ENCODE measurements around the gene EVPL. TPM values are rescaled to one million over a fixed set of nuclear protein-coding genes. Genes with fewer than 3 reads are reported as not detected.

Gene EVPL
- total RNA-seq, 1 donor from 2014 or later: not detected

DNA sequence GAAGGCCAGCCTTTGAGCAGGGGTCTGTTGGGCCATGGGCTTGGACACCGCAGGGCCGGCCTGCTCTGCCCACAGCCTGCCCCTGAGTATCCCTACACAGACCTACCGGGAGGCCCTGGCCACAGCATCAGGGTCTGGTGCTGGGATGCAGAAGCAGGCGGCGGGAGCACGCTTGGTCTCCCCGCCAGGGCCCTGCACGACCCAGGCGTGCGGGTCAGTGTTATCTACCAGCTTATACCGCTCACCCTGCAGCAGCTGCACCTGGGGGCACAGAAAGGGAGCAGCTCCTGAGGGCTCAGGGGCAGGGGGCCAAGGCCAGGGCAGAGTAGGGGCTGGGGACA is 8.8 kb downstream of the EVPL start:
- Mint-ChIP-seq H3K4me3 (ENCODE audit: unreplicated experiment) (no peak overlapping the region), H3K9me3 (ENCODE audit: unreplicated experiment) (no peaks in the 10 kb centered on the region), H3K27me3 (ENCODE audit: low read depth, unreplicated experiment) (peaks cover 30% of the 10 kb centered on the region), H3K36me3 (ENCODE audit: low read depth, unreplicated experiment) (no peaks in the 10 kb centered on the region), H3K27ac (ENCODE audit: unreplicated experiment) (no peak overlapping the region), H3K4me1 (ENCODE audit: low read depth, unreplicated experiment) (peaks cover 8% of the 10 kb centered on the region)
- FAIRE-seq: no peak
- no peak for DNase-seq (ENCODE audit: low read depth)
- Histone ChIP-seq H3K9me3 (ENCODE audit: insufficient read depth, low read depth, low read length) (no peaks in the 10 kb centered on the region), H3K9ac (ENCODE audit: low read length) (no peak overlapping the region), H3K4me2 (ENCODE audit: low read length) (no peak overlapping the region), H3K27me3 (ENCODE audit: insufficient read depth, low read length) (no peaks in the 10 kb centered on the region), H3K36me3 (ENCODE audit: insufficient read depth, low read length) (no peaks in the 10 kb centered on the region), H4K20me1 (ENCODE audit: insufficient read depth, low read length) (no peaks in the 10 kb centered on the region), H2AFZ (ENCODE audit: low read depth, low read length) (no peak overlapping the region), H3K79me2 (ENCODE audit: insufficient read depth, low read length) (no peaks in the 10 kb centered on the region), H3K27ac (ENCODE audit: low read depth, low read length) (no peak overlapping the region), H3K4me1 (ENCODE audit: insufficient read depth, low read length) (peaks cover 8% of the 10 kb centered on the region), H3K4me3 (ENCODE audit: insufficient read depth, low read depth, low read length) (no peak overlapping the region)
- TF ChIP-seq, protein P1, sequence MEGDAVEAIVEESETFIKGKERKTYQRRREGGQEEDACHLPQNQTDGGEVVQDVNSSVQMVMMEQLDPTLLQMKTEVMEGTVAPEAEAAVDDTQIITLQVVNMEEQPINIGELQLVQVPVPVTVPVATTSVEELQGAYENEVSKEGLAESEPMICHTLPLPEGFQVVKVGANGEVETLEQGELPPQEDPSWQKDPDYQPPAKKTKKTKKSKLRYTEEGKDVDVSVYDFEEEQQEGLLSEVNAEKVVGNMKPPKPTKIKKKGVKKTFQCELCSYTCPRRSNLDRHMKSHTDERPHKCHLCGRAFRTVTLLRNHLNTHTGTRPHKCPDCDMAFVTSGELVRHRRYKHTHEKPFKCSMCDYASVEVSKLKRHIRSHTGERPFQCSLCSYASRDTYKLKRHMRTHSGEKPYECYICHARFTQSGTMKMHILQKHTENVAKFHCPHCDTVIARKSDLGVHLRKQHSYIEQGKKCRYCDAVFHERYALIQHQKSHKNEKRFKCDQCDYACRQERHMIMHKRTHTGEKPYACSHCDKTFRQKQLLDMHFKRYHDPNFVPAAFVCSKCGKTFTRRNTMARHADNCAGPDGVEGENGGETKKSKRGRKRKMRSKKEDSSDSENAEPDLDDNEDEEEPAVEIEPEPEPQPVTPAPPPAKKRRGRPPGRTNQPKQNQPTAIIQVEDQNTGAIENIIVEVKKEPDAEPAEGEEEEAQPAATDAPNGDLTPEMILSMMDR (IDR thresholded peaks at IDR 0.05; ENCODE audit: insufficient read depth, low read depth, low read length): no peak
- no peak for TF ChIP-seq EZH2 (IDR thresholded peaks at IDR 0.05; ENCODE audit: insufficient read depth, low read length)

DNA sequence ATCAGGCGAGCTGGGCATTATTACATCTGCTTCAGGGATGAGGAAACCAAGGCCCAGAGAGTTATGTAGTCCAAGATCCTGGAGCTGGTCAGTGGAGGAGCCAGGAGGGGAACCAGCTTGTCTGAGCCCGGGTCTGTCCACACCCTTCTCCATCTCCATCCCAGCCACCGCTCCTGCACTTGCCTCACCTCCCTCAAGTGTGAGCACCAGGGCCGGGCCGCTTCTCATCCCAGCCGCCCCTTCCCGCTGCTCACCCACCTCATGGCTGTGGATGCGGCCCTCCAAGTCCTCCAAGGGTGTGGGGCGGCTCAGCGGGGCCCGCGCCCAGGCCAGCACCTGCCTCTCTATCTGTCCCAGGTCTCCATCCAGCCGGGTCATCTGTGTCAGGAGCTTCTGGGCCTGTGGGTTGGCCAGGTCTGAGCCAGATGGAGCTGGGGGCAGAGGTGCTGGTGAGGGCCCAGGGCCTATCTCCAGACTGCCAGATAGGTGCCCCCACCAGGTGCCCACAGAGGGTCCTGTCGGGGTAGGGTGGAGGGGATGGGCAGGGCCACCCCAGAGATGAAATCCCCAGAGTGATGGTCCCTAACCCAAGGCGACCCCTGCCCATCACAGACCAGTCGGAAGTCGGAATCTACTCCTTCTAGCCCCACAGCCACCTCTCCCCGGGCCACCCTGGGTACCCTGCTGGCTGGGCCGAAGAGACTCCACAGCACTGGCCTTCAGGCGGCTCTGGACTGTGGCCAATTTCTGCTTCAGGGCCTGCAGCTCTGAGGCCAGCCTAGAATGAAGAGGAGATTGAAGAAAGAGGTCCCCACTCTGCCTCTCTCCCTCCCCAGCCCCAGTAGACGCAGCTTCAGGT is 9.4 kb downstream of the EVPL start:
- no peak for FAIRE-seq
- TF ChIP-seq, protein P1 (IDR thresholded peaks at IDR 0.05; ENCODE audit: insufficient read depth, low read depth, low read length): no peak
- TF ChIP-seq EZH2 (IDR thresholded peaks at IDR 0.05; ENCODE audit: insufficient read depth, low read length): no peak
- Histone ChIP-seq H3K4me3 (ENCODE audit: insufficient read depth, low read depth, low read length) (no peak overlapping the region), H2AFZ (ENCODE audit: low read depth, low read length) (no peak overlapping the region), H3K27me3 (ENCODE audit: insufficient read depth, low read length) (no peaks in the 10 kb centered on the region), H3K36me3 (ENCODE audit: insufficient read depth, low read length) (no peaks in the 10 kb centered on the region), H4K20me1 (ENCODE audit: insufficient read depth, low read length) (no peaks in the 10 kb centered on the region), H3K9ac (ENCODE audit: low read length) (no peak overlapping the region), H3K9me3 (ENCODE audit: insufficient read depth, low read depth, low read length) (no peaks in the 10 kb centered on the region), H3K4me1 (ENCODE audit: insufficient read depth, low read length) (peaks cover 8% of the 10 kb centered on the region), H3K79me2 (ENCODE audit: insufficient read depth, low read length) (no peaks in the 10 kb centered on the region), H3K27ac (ENCODE audit: low read depth, low read length) (no peak overlapping the region), H3K4me2 (ENCODE audit: low read length) (no peak overlapping the region)
- Mint-ChIP-seq H3K4me3 (ENCODE audit: unreplicated experiment) (no peak overlapping the region), H3K4me1 (ENCODE audit: low read depth, unreplicated experiment) (peaks cover 8% of the 10 kb centered on the region), H3K36me3 (ENCODE audit: low read depth, unreplicated experiment) (no peaks in the 10 kb centered on the region), H3K9me3 (ENCODE audit: unreplicated experiment) (no peaks in the 10 kb centered on the region), H3K27me3 (ENCODE audit: low read depth, unreplicated experiment) (peaks cover 26% of the 10 kb centered on the region), H3K27ac (ENCODE audit: unreplicated experiment) (no peak overlapping the region)
- no peak for DNase-seq (ENCODE audit: low read depth)

DNA sequence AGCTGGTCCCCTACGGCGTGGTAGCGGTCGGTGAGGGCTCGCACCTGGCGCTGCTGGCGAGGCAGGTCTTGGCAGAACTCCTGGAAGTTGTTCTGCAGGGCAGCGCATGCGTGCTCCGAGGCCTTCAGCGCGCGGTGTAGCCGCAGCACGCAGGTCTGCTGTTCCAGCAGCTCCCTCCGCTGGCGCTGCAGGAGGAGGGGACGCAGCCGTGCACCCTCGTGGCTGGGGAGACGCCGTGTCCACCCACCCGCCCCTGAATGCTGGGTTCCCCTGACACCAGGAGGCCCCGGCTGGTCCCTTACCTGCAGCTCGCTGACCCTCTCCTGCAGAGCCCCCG is 12.2 kb downstream of the EVPL start:
- H4K20me1 ChIP-seq (ENCODE audit: insufficient read depth, low read length): no peaks in the 10 kb centered on the region
- H3K27ac ChIP-seq (ENCODE audit: low read depth, low read length): no peak overlapping the region
- peaks cover 8% of the 10 kb centered on the region for H3K4me1 ChIP-seq (ENCODE audit: insufficient read depth, low read length)
- H3K9ac ChIP-seq (ENCODE audit: low read length): no peak overlapping the region
- no peak for DNase-seq (ENCODE audit: low read depth)
- no peak overlapping the region for H3K27ac Mint-ChIP-seq (ENCODE audit: unreplicated experiment)
- no peaks in the 10 kb centered on the region for H3K36me3 ChIP-seq (ENCODE audit: insufficient read depth, low read length)
- H3K27me3 ChIP-seq (ENCODE audit: insufficient read depth, low read length): no peaks in the 10 kb centered on the region
- no peak overlapping the region for H3K4me3 Mint-ChIP-seq (ENCODE audit: unreplicated experiment)
- peaks cover 8% of the 10 kb centered on the region for H3K4me1 Mint-ChIP-seq (ENCODE audit: low read depth, unreplicated experiment)
- FAIRE-seq: no peak
- TF ChIP-seq, protein P1 (IDR thresholded peaks at IDR 0.05; ENCODE audit: insufficient read depth, low read depth, low read length): no peak
- TF ChIP-seq EZH2 (IDR thresholded peaks at IDR 0.05; ENCODE audit: insufficient read depth, low read length): no peak
- no peak overlapping the region for H3K4me2 ChIP-seq (ENCODE audit: low read length)
- no peak overlapping the region for H2AFZ ChIP-seq (ENCODE audit: low read depth, low read length)
- no peaks in the 10 kb centered on the region for H3K36me3 Mint-ChIP-seq (ENCODE audit: low read depth, unreplicated experiment)
- H3K9me3 ChIP-seq (ENCODE audit: insufficient read depth, low read depth, low read length): no peaks in the 10 kb centered on the region
- H3K79me2 ChIP-seq (ENCODE audit: insufficient read depth, low read length): no peaks in the 10 kb centered on the region
- peaks cover 30% of the 10 kb centered on the region for H3K27me3 Mint-ChIP-seq (ENCODE audit: low read depth, unreplicated experiment)
- no peaks in the 10 kb centered on the region for H3K9me3 Mint-ChIP-seq (ENCODE audit: unreplicated experiment)
- no peak overlapping the region for H3K4me3 ChIP-seq (ENCODE audit: insufficient read depth, low read depth, low read length)

Measured in astrocyte (in vitro differentiated cells and primary cell).